Neural crest cell (in vitro differentiated cells): ENCODE data around the gene TRIM65. TPM values are rescaled to one million over a fixed set of nuclear protein-coding genes. Genes with fewer than 3 reads are reported as not detected.

Source experiments
- DNase-seq: peaks from one replicate; pipeline ENCODE4 v3.0.0; 2021; ENCODE audit warnings: low read depth, mixed read lengths, low spot score
- H3K27ac Mint-ChIP-seq: one replicate; pipeline ENCODE4 v1.8.0; 2021; ENCODE audit warnings: mild to moderate bottlenecking, mixed read lengths; ENCODE audit not compliant: unreplicated experiment
- H3K27me3 Mint-ChIP-seq: 2 replicates; pipeline ENCODE4 v1.8.0; 2021; ENCODE audit warnings: low read depth, mild to moderate bottlenecking, mixed read lengths
- H3K36me3 Mint-ChIP-seq: 2 replicates; pipeline ENCODE4 v1.8.0; 2021; ENCODE audit warnings: low read depth, mild to moderate bottlenecking, mixed read lengths
- H3K4me1 Mint-ChIP-seq: 2 replicates; pipeline ENCODE4 v1.8.0; 2021; ENCODE audit warnings: mixed read lengths
- H3K4me3 Mint-ChIP-seq: one replicate; pipeline ENCODE4 v1.8.0; 2021; ENCODE audit warnings: mild to moderate bottlenecking, mixed read lengths
- H3K9me3 Mint-ChIP-seq: 2 replicates; pipeline ENCODE4 v1.8.0; 2021; ENCODE audit warnings: mixed read lengths
- CTCF ChIP-seq: fragments of 200-600 bp; sonication (generic); conservative IDR thresholded peaks from 2 replicates; pipeline ENCODE4 v1.5.0; 2021; ENCODE audit warnings: antibody characterized with exemption, mild to moderate bottlenecking
- total RNA-seq: library from RNA; stranded (reverse); gene quantifications from 2 replicates; pipeline ENCODE4 v1.2.1, GENCODE V29; 2021

The TRIM65 gene
- total RNA-seq, 1 donor from 2014 or later: 23.3 TPM

- Mint-ChIP-seq H3K27ac (peak within 1 kb of the TSS; percentile 84), H3K4me3 (peak within 1 kb of the TSS; percentile 93), H3K27me3 (no peaks in the 10 kb centered on the region), H3K4me1 (peaks cover 15% of the 10 kb centered on the region), H3K9me3 (no peaks in the 10 kb centered on the region), H3K36me3 (peaks cover 2% of the 10 kb centered on the region)
- DNase-seq: peak; percentile 90
- no peak for TF ChIP-seq CTCF
These were observed 44.1 kb upstream of the TRIM65 start, which contains the start of gene FBF1 for GRCh38 chr17:75940727-75941441. FBF1 (minus strand) TSS chr17:75941042; CDS start chr17:75938149, 2,893 bp downstream.

GRCh38 chr17:75937652-75938051 lies 40.9 kb upstream of the TRIM65 start:
- DNase-seq: no peak
- peaks cover 15% of the 10 kb centered on the region for H3K4me1 Mint-ChIP-seq
- no peaks in the 10 kb centered on the region for H3K9me3 Mint-ChIP-seq

GRCh38 chr17:75933808-75934207 lies 37.1 kb upstream of the TRIM65 start:
- no peaks in the 10 kb centered on the region for H3K9me3 Mint-ChIP-seq
- no peaks in the 10 kb centered on the region for H3K27me3 Mint-ChIP-seq
- H3K36me3 Mint-ChIP-seq: peaks cover 3% of the 10 kb centered on the region
- no peak for TF ChIP-seq CTCF
- DNase-seq: no peak
- H3K4me3 Mint-ChIP-seq: no peak overlapping the region
- no peak overlapping the region for H3K27ac Mint-ChIP-seq
- H3K4me1 Mint-ChIP-seq: no peaks in the 10 kb centered on the region

More at GRCh38 chr17:75937652-75938051, 40.9 kb upstream of the TRIM65 start:
- no peak for TF ChIP-seq CTCF
- no peak overlapping the region for H3K27ac Mint-ChIP-seq
- H3K27me3 Mint-ChIP-seq: no peaks in the 10 kb centered on the region
- H3K4me3 Mint-ChIP-seq: peak overlapping the region; percentile 18
- H3K36me3 Mint-ChIP-seq: peaks cover 3% of the 10 kb centered on the region

- Mint-ChIP-seq H3K27me3 (no peaks in the 10 kb centered on the region), H3K27ac (no peak overlapping the region), H3K4me1 (no peaks in the 10 kb centered on the region), H3K4me3 (no peak overlapping the region), H3K36me3 (peaks cover 3% of the 10 kb centered on the region), H3K9me3 (no peaks in the 10 kb centered on the region)
- no peak for TF ChIP-seq CTCF
- DNase-seq: no peak
These were observed 36.1 kb upstream of the TRIM65 start for GRCh38 chr17:75932852-75933251.

- no peak for TF ChIP-seq CTCF
- DNase-seq: no peak
- H3K27me3 Mint-ChIP-seq: no peaks in the 10 kb centered on the region
- H3K27ac Mint-ChIP-seq: no peak overlapping the region
- no peaks in the 10 kb centered on the region for H3K9me3 Mint-ChIP-seq
- no peaks in the 10 kb centered on the region for H3K4me1 Mint-ChIP-seq
- H3K36me3 Mint-ChIP-seq: peaks cover 3% of the 10 kb centered on the region
- H3K4me3 Mint-ChIP-seq: no peak overlapping the region
These were observed 34.3 kb upstream of the TRIM65 start for GRCh38 chr17:75931062-75931461.
